Progenitor cell of endocrine pancreas (in vitro differentiated cells): ENCODE results near the gene DUSP2. TPM values are rescaled to one million over a fixed set of nuclear protein-coding genes. Genes with fewer than 3 reads are reported as not detected.

Experiments used
- total RNA-seq: library from RNA; stranded (reverse); gene quantifications from 2 replicates; pipeline ENCODE4 v1.2.1, GENCODE V29; 2021

DUSP2 gene
- total RNA-seq, 1 donor from 2014 or later, result 0.93 TPM

Other genes with a start within 250 kb of the DUSP2 start
- gene ANKRD36C, start 153.6 kb downstream of the DUSP2 start, total RNA-seq, result 47.7 and 51.5 TPM in 2 replicates
- gene GPAT2, start 110.5 kb downstream of the DUSP2 start, total RNA-seq, result not detected in 2 replicates
- gene ADRA2B, start 28.9 kb downstream of the DUSP2 start, total RNA-seq, result 0.69 and 0.91 TPM in 2 replicates
- 0.29 TPM in 1 of 2 replicates, not detected in the other for gene ASTL, start 6.9 kb downstream of the DUSP2 start, total RNA-seq
- 117 and 118 TPM in 2 replicates for gene STARD7, start 63.4 kb upstream of the DUSP2 start, total RNA-seq
- 34.5 and 37.2 TPM in 2 replicates for gene TMEM127, start 120.6 kb upstream of the DUSP2 start, total RNA-seq
- 77.1 and 79.2 TPM in 2 replicates for gene CIAO1, start 120.8 kb upstream of the DUSP2 start, total RNA-seq
- 223 and 235 TPM in 2 replicates for gene SNRNP200, start 160.1 kb upstream of the DUSP2 start, total RNA-seq
- gene ITPRIPL1, start 179.9 kb upstream of the DUSP2 start, total RNA-seq, result 6.1 and 6.9 TPM in 2 replicates
- gene NCAPH, start 190.3 kb upstream of the DUSP2 start, total RNA-seq, result 20.9 and 21.2 TPM in 2 replicates